ENCODE results near the gene PEMT.

PEMT gene

DNA sequence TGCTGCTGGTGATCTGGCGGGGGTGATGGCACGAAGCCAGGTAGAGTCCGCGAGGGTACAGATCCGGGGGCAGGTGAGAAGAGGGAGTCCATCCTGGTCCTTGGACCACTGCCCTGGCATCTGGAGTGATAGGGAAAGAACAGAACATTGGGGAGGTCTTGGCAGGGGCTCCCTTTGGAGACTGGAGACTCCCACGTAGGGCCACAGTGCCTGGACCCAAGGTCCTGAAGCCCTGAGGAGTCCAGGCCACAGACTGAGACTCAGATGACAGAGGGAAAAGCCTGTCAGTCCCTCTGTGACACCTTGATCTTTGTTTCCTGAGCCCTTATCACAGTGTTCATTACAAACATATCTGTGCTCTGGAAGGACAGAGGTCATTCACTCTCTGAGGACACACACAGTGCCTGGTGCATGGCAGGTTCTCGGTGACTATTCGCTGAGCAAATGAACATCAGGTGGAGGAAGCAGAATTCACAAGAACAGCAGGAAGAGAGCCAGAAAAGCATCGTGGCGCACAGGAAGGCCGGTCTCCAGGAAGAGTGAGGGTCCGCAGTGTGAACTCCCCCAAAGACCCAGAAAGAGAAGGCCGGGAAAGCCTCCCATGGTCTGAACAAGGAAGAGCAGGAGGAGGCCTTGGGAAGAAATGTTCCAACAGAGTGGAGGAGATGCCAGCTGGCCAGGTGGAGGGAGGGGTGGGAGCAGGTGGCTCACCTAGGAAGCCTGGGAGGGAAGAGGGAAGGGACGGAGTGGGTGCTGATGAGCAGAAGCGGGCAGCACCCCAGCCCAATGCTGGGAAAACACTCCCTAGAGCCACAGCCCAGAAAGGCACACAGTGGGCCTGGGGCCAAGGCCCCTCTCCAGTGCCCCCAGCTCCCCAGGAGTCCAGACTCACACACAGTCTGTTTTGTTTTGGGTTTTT, 20.5 kb downstream of the PEMT start:
- DNase-seq (ENCODE audit: low read depth in 1 of 2, low spot score in 1 of 2), result no peak

DNA sequence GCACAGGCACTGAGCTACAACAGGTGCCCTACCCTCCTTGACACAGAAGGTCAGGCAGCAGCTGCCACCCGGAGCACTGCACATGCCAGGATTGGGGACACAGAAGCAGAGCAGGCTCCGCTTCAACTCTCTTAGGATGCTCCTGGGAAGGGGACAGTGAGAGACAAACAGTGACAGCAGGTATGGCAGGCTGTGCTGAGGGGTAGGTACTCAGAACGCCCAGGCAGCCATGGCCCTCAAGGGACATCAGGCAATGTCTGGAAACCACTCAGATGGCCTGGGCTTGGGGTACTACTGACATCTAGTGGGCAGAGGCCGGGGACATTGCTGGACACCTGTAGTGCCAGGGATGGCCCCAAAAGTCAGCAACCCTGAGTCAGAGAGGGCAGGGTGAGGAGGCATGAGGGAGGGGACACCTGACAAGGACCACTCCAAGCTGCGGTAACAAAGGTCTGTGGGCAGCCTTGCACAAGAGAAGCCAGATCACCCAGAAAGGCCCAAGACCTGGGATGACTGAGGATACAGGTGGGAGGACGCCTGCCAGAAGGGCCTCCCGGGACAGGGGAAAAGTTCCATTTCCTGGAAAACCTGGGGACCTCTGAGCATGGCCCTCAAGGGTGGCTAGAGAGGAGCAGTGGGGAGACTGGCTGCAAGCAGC, 21.2 kb downstream of the PEMT start:
- no peak for DNase-seq (ENCODE audit: low read depth in 1 of 2, low spot score in 1 of 2)

DNA sequence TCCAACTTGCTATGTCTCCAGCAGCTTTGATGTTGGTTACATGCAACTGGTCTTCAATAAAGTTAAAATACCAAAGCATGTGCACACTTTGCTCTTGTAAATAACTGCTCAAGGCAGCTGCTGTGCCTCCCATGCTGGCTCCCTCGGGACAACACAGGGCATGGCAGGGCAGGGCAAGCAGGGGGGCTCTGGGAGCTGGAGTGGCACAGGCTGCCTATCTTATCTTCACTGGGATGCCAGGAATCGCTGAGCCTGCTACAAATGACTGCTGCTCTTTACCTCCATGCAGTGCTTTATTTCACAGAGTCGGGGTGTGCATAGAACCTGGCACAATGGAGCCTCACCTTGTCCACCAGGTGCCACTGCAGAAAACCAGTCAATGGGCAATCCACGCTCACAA, 21.8 kb downstream of the PEMT start:
- no peak for DNase-seq (ENCODE audit: low read depth in 1 of 2, low spot score in 1 of 2)

DNA sequence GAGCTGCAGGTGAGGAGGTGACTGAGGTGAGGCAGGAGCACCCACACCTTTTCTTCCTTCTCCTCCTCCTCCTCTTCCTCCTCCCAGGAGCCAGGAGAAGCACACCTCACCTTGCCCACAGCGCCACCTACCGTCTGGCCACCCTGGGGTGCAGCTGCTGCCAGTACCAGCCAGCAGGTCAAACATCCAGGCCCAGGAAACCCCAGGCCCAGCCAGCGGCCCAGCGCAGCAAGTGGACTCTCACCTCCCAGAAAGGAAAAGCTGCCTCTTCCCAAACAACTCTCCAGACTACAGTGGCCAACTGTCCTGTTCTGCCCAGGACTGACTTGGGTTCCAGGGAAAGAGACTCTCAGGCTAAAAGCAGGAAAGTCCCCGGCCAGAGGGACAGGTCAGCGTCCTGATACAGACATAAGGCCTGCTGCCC, 22.7 kb downstream of the PEMT start:
- peak; percentile 17 for DNase-seq (ENCODE audit: low read depth in 1 of 2, low spot score in 1 of 2)

DNA sequence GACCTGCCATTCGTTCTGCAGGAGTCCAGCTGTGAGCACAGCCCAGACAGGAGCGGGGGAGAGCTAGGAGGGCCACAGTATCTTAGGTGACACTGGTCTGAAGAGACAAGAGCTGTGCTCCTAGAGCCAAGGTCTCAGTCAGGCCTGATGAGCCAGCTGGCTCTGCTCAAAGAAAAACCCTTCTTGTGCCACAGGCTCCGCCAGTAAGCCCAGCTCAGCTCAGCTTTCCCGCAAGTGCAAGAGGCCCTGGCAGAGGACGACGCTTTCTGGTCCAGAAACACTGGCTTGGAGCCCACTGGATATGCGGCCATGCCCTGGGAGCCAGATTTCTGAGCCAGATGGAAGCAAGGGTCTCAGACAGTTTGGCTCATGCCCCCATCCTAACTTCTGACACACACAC, 23.9 kb downstream of the PEMT start:
- DNase-seq (ENCODE audit: low read depth in 1 of 2, low spot score in 1 of 2), result no peak

DNA sequence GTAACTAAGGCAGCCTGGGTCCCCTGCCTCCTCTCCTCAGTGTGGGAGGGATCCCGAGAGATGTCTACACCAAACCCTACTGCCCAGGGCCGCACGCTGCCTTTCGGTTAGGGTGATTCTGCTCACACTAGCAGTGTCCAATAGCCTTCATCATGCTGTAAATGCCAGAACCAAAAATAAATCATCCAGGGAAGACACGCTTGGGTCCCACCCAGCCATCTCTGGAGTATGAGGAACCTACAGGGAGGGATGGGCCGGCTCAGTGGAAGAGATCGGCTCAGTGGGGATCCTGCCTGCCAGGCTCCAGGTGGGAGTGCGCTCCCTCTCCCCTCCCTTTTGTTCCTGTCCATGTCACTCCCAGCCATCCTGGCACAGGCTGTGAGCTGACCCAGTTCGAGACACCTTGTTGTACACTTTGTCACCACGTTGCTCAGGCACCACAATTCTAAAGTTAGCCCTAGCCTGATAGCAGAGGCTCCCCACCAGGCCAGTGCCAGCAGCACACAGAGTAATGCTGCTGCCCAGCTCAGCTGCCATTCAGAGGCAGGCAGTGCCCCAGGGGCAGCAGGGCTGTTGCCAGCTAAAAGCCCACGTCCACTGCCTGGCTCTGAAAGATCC, 24.5 kb downstream of the PEMT start:
- DNase-seq (ENCODE audit: low read depth in 1 of 2, low spot score in 1 of 2), result no peak

DNA sequence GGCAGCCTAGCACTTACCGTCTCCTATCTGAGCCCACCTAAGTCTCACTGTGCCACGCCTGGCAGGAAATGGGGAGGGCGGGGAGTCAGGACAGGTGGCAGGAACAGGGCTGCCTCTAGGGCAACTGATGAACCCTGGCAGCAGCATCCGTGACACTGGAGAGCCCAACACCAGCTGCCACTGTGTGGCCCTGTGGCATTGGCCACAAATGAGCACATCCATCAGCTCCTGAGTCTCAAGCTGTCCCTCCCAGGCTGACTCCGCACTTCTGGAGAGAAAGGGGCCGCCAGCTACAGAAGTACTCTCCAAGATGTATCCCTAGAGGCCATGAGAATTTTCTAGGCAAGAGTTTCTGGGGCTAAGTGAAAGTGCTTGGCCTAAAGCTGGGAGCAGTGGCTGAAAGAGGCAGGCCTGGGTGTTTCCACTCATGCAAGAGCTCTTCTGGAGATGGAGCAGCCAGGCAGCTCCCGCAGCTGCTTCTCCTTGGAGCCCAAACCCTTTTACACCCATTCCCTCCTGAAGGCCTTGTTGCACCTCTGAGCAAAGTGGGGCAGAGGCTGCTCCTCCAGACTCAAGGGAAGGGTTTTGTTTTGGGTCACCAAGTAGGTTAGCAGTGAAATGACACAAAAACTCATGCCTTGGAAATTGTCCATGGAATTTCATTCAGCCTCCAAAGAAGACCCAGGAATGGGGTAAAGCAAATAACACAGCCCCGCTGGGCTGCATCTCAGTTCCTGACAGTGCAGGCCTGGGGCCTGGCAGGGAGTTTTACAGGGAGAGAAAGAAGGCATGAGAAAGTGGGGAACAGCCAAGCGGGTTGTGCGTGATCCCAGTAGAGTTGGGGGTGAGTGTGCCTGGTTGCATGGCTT, 25.8 kb downstream of the PEMT start:
- DNase-seq (ENCODE audit: low read depth in 1 of 2, low spot score in 1 of 2), result no peak

DNA sequence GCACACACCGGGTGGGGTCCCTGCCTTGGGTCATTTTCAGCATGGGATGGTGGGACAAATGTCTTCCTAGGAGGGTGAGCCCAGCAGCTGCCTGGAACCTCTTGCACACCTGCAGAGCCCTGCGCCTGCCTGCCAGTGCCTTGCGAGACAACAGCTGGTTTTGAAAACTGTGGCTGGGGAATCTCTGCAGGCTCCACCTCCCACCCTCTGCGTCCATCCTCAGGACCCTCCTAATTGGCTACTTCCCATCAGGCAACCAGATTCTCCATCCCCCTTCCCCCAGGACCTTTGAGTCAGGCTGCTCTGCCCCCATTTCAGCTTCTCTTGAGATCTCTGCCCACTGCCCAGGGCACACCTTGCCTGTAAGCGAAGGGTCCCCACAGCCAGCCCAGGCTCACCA, 26.6 kb downstream of the PEMT start:
- DNase-seq (ENCODE audit: low read depth in 1 of 2, low spot score in 1 of 2), result no peak

DNA sequence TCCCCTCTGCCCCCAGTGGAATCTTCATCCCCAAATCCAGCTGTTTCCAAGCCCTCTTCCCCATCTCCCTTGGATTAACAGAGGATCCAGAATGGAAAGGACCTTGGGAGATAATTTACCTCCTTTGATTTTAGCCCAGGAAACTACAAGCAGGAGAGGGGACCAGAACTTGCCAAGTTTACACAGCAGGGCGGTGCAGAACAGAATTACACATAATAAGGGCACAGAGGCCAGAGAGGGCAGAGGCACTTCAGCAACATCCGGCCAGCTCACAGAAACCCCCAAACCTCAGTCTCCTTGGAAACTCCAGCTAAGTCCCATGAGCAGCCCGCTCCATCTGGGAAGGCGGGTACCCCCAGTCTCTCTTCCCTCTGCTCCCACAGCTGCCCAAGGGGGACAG, 27.2 kb downstream of the PEMT start:
- no peak for DNase-seq (ENCODE audit: low read depth in 1 of 2, low spot score in 1 of 2)

DNA sequence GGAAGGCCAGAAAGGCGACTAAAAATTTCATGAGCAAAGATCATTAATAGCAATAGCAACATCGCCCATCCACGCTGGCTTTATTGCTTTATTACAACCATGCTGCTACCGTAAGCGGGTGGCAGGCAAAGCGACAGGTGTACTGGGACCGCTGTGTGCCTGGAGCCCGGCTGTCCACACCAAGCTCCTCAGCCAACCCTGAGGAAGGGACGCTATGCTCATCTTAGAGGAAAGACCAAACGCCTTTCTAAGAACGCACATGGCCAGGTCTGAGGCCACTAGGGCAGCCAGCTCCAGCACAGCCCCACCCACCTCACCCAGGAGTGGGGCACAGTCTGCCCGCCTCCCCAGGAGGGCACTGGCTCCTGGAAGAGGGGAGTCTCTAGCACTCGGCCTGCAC, 28.0 kb downstream of the PEMT start:
- no peak for DNase-seq (ENCODE audit: low read depth in 1 of 2, low spot score in 1 of 2)

DNA sequence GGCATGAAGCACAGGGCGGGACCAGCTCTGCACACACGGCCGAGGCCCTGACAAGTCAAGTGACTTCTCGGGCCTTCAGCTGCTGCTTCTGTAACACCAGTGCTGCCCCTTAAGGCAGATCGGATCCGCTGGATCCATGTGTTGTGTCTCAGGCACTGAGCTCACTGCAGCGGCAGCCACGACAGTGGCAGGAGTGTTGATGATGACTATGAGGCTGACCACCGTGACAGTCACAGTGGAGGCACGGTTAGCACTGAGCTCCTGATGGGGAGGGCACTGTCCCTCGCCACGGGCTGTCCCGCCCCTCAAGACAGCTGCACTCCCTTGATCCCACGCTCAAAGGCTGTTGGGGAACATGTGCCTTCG, 29.4 kb downstream of the PEMT start:
- no peak for DNase-seq (ENCODE audit: low read depth in 1 of 2, low spot score in 1 of 2)

DNA sequence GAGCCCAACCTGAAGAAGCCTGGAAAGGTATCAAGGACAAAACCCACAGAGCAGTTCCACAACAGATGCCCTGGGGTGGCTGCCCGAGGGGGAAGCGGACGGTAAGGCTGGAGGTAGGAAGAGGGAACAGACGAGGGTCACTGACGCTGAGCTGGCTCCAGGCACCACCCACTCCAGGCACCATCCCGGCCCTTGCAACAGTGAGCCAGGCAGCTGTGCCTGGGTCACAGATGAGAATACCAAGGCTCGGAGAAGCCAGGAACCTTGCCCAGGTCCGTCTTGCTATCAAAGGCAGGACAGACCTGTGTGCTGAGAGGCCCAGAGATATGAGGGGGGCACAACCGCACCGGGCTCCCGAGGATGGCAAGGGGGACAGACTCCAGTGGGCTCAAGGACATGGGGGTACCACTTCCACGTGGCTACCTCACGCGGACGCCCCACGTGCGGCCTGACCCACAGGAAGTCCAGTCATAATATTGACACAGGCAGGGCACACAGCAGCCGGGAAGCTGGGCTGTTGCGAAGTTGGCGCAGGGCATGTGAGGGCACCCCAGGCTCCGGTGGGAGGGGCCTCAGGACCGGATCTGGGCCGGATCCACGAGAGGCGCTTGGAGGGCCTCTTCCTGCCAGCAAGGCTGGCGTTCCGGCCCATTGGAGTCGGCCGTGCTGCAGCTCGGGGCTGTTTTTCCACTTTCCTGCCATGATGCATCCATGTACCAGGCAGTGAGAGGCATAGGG, 29.9 kb downstream of the PEMT start:
- DNase-seq (ENCODE audit: low read depth in 1 of 2, low spot score in 1 of 2), result no peak

DNA sequence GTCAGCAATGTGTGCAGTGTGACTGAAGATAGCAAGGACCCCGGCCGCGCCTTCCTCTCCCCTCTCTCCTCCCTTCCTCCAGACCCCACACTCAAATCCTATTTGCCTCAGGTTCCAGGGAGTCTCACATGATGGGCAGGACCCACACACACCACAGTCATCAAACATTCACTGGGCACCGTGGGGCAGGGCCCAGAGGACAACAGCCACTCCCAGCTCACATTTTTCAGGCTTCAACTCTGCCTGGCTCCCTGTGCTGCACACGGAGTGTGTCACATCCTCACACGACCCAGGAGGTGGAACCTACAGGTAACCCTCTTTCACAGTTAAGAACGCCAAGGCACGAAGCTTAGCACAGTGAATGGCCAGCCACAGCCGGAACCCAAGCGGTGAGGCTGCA, 30.5 kb downstream of the PEMT start:
- no peak for DNase-seq (ENCODE audit: low read depth in 1 of 2, low spot score in 1 of 2)

DNA sequence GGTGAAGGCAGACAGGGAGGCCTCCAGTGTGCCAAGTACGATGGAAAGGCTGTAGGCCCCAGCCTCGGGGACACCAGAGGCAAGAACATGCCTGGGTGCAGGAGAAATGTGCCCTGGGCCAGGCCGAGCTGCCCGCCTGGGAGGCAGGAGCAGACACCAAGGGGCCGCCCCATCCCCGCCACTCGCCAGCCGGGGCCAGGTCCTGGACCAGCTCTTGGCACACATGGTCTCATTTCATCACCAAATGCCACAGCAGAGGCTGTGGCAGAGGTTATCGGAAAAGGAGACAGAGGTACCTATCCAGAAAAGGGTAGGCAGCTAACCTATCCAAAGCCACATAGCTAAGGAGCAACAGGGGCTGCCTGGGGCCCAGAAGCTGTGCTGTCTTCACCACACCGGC, 31.3 kb downstream of the PEMT start:
- no peak for DNase-seq (ENCODE audit: low read depth in 1 of 2, low spot score in 1 of 2)

DNA sequence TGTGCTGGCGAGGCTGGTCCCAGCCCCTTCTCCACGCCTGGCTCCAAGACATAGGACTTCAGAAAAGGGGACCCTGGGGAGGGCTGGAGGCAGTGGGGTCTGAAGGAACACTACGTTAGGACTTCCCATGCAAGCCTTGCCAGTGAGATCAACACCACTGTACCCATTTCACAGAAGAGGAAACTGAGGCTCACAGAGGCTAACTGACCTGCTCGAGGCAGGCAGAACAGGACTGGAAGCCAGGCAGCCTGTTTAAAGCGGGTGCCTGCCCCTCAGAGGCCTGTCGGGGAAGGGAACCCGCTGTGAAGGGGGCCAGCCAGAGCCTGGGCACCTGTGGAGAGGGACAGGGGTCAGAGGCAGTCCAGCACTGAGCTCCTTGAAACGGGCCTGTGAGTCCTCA, 32.3 kb downstream of the PEMT start:
- no peak for DNase-seq (ENCODE audit: low read depth in 1 of 2, low spot score in 1 of 2)

DNA sequence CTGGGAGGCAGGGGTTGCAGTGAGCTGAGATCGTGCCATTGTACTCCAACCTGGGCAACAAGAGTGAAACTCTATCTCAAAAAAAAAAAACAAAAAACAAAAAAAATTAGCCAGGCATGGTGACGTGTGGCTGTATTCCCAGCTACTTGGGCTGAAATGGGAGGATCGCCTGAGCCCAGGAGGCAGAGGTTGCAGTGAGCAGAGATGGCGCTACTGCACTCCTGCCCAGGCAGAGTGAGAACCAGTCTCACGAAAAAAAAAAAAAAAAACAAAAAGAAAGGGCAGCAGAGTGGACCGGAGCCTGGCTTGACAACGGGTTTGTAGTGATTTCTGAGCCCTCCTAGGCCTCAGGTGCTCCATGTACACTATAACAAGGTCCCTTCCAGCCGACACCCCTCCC, 33.1 kb downstream of the PEMT start:
- DNase-seq (ENCODE audit: low read depth in 1 of 2, low spot score in 1 of 2), result no peak

DNA sequence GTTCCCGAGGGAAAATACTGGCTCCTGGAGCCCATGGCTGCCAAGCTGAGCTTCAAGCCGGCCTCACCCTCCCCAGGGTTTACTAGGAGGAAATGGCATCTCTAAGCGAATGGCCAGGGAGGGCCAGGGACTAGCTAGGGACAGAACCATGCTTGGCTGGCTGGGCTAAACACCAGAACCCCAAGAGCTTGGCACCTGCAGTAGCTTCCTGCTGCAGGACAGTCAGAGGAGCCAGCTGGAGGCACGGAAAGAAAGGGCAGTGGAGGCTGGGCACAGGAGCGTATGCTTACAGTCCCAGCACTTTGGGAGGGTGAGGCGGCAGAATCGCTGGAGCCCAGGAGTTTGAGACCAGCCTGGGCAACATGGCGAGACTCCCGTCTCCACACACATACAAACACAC, 33.7 kb downstream of the PEMT start:
- no peak for DNase-seq (ENCODE audit: low read depth in 1 of 2, low spot score in 1 of 2)

DNA sequence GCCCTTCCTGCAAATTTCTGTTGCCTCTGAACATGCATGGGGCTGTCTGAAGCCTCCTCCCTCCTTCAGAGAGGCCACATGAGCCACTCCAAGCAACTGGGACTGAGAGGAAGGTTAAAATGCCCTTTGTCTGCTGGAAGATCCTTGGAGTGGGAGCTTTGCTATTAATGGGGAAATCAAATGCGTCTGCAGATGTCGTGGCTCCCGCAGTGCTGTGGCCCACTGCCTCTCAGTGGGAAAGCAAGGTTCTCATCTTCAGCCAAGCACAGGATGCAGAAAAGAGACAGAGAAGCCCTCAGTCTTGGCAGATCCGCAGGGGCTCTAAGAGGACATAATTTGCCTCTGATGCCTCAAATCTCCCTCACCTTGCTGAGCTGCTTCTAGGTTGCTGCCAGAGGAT, 34.8 kb downstream of the PEMT start:
- no peak for DNase-seq (ENCODE audit: low read depth in 1 of 2, low spot score in 1 of 2)

DNA sequence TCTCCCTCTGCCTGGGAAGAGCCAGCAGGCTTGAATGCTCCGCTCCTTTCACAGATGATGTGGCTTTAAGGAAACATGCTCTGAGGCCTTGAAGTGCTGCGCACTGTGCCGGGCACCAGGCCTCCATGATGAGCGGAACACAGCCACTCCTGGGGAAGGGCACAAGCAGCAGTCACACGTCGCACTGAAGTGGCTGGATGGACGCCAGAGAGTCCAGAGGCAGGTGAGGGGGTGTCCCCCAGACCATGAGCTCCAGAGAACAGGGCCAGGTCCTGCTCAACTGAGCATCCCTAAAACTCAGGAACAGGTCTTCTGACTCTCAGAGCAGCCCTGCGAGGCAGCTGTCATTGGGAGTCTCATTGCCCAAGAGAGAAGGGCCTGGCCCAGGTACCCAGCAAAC, 35.6 kb downstream of the PEMT start:
- no peak for DNase-seq (ENCODE audit: low read depth in 1 of 2, low spot score in 1 of 2)

DNA sequence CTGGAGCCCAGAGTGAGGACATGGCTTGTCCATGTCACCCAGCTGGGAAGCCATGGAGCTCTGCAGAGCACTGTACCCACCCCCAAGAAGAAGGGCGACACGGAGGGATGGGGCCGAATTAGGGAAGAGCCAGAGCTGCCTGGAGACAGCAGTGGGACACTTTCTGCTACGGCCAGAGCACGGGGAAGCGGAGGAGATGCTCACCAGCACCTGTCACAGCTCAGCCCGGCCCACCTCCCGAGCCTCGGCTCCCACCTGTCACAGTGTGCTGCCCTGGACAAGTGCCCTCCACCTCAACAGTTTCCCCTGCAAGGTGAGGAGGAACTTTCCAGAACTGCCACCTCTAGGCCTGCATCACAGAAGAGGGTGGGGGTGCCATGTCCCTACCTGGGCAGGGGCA, 36.4 kb downstream of the PEMT start:
- DNase-seq (ENCODE audit: low read depth in 1 of 2, low spot score in 1 of 2), result no peak

DNA sequence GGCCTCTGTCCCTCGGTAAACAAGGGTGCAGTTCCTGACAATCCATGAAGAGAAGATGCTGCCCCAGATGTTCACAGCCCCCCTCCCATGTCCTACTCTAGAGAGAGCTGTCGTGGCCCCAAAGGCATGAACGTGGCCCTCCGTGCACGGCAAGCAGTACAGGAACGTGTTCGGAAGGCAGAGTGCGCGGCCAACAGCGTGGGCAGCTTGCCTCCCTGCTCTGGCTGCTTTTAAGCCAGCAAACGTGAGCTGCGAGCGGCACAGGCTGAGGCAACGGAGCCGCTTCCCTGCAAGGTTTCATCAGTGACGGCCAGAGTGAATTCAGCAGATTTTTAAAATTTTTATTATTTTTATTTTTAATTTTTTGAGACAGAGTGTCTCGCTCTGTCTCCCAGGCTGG, 37.2 kb downstream of the PEMT start:
- DNase-seq (ENCODE audit: low read depth in 1 of 2, low spot score in 1 of 2), result no peak

Data from activated T-helper 1 cell treated with anti-CD3 and anti-CD28 coated beads, Interleukin-2, amount 50 U/mL, for 16 hours (primary cell).